Astrocyte (in vitro differentiated cells and primary cell): ENCODE data around the gene PKP3. TPM values are rescaled to one million over a fixed set of nuclear protein-coding genes. Genes with fewer than 3 reads are reported as not detected.

Source experiments
- DNase-seq: peaks from one replicate; pipeline ENCODE4 v3.0.0-alpha.2; 2010; ENCODE audit warnings: low read depth
- FAIRE-seq: peaks from 2 replicates; lab custom pipeline; 2011; peaks lifted over from hg19 to GRCh38; lab: Jason Lieb, UNC
- H2AFZ ChIP-seq: 2 replicates; pipeline ENCODE4 v1.6.0; 2012; ENCODE audit warnings: low read depth, low read length, inconsistent platforms
- H3K27ac ChIP-seq: 2 replicates; pipeline ENCODE4 v1.5.1; 2011; ENCODE audit warnings: low read depth, low read length, inconsistent platforms
- H3K27me3 ChIP-seq: 2 replicates; pipeline ENCODE4 v1.6.0; 2011; ENCODE audit warnings: low read length, inconsistent platforms; ENCODE audit not compliant: insufficient read depth
- H3K36me3 ChIP-seq: 2 replicates; pipeline ENCODE4 v1.5.1; 2011; ENCODE audit warnings: low read length, inconsistent platforms; ENCODE audit not compliant: insufficient read depth
- H3K4me1 ChIP-seq: 2 replicates; pipeline ENCODE4 v1.5.1; 2011; ENCODE audit warnings: low read length, inconsistent platforms; ENCODE audit not compliant: insufficient read depth
- H3K4me2 ChIP-seq: 2 replicates; pipeline ENCODE4 v1.6.0; 2012; ENCODE audit warnings: low read length, inconsistent platforms
- H3K4me3 ChIP-seq: 2 replicates; pipeline ENCODE4 v1.5.1; 2011; ENCODE audit warnings: low read depth, mild to moderate bottlenecking, low read length, inconsistent platforms; ENCODE audit not compliant: insufficient read depth
- H3K79me2 ChIP-seq: 2 replicates; pipeline ENCODE4 v1.6.0; 2012; ENCODE audit warnings: mild to moderate bottlenecking, low read length, inconsistent platforms; ENCODE audit not compliant: insufficient read depth
- H3K9ac ChIP-seq: 2 replicates; pipeline ENCODE4 v1.6.0; 2012; ENCODE audit warnings: mild to moderate bottlenecking, low read length, inconsistent platforms
- H3K9me3 ChIP-seq: 2 replicates; pipeline ENCODE4 v1.5.1; 2012; ENCODE audit warnings: low read depth, mild to moderate bottlenecking, low read length, inconsistent platforms; ENCODE audit not compliant: insufficient read depth
- H4K20me1 ChIP-seq: 2 replicates; pipeline ENCODE4 v1.6.0; 2012; ENCODE audit warnings: low read length, inconsistent platforms; ENCODE audit not compliant: insufficient read depth
- H3K27ac Mint-ChIP-seq: one replicate; pipeline ENCODE4 v1.8.0; 2021; ENCODE audit warnings: mild to moderate bottlenecking, mixed read lengths; ENCODE audit not compliant: unreplicated experiment
- H3K27me3 Mint-ChIP-seq: one replicate; pipeline ENCODE4 v1.8.0; 2021; ENCODE audit warnings: low read depth, mixed read lengths; ENCODE audit not compliant: unreplicated experiment
- H3K36me3 Mint-ChIP-seq: one replicate; pipeline ENCODE4 v1.8.0; 2021; ENCODE audit warnings: low read depth, mixed read lengths; ENCODE audit not compliant: unreplicated experiment
- H3K4me1 Mint-ChIP-seq: one replicate; pipeline ENCODE4 v1.8.0; 2021; ENCODE audit warnings: low read depth, mixed read lengths; ENCODE audit not compliant: unreplicated experiment
- H3K4me3 Mint-ChIP-seq: one replicate; pipeline ENCODE4 v1.8.0; 2021; ENCODE audit warnings: mild to moderate bottlenecking, moderate library complexity, mixed read lengths; ENCODE audit not compliant: unreplicated experiment
- H3K9me3 Mint-ChIP-seq: one replicate; pipeline ENCODE4 v1.8.0; 2021; ENCODE audit warnings: mild to moderate bottlenecking, mixed read lengths; ENCODE audit not compliant: unreplicated experiment
- CTCF ChIP-seq: IDR thresholded peaks from 2 replicates; pipeline ENCODE4 v1.5.1; 2011; ENCODE audit warnings: low read depth, mild to moderate bottlenecking, inconsistent platforms, low read length, moderate library complexity; ENCODE audit not compliant: insufficient read depth
- EZH2 ChIP-seq: IDR thresholded peaks from 2 replicates; pipeline ENCODE4 v1.6.1; 2012; ENCODE audit warnings: mild to moderate bottlenecking, low read length, inconsistent platforms; ENCODE audit not compliant: insufficient read depth
- total RNA-seq: library from RNA; stranded (reverse); gene quantifications from 2 replicates; pipeline ENCODE4 v1.2.1, GENCODE V29; 2021

Gene PKP3
- total RNA-seq, 1 donor from 2014 or later: 2.1 TPM

- Histone ChIP-seq H3K4me2 (no peak overlapping the region), H3K9me3 (peaks cover 13% of the 10 kb centered on the region), H3K4me1 (peaks cover 21% of the 10 kb centered on the region), H2AFZ (no peak overlapping the region), H3K9ac (no peak overlapping the region), H3K79me2 (no peaks in the 10 kb centered on the region), H3K27ac (no peak overlapping the region), H3K4me3 (no peak overlapping the region), H3K27me3 (no peaks in the 10 kb centered on the region), H4K20me1 (no peaks in the 10 kb centered on the region), H3K36me3 (no peaks in the 10 kb centered on the region)
- no peak for DNase-seq
- Mint-ChIP-seq H3K9me3 (peaks cover 17% of the 10 kb centered on the region), H3K27me3 (peaks cover 18% of the 10 kb centered on the region), H3K4me1 (no peaks in the 10 kb centered on the region), H3K4me3 (no peak overlapping the region), H3K36me3 (peaks cover 10% of the 10 kb centered on the region), H3K27ac (peak overlapping the region; percentile 72)
- TF ChIP-seq EZH2: no peak
- no peak for TF ChIP-seq CTCF
- FAIRE-seq: no peak
Observed at GRCh38 chr11:390175-390574, 3.8 kb upstream of the PKP3 start.

GRCh38 chr11:391117-392017, 2.6 kb upstream of the PKP3 start:
- Mint-ChIP-seq H3K4me3 (no peak overlapping the region), H3K27me3 (peaks cover 18% of the 10 kb centered on the region), H3K36me3 (peaks cover 10% of the 10 kb centered on the region), H3K4me1 (no peaks in the 10 kb centered on the region), H3K9me3 (peaks cover 17% of the 10 kb centered on the region), H3K27ac (no peak overlapping the region)
- H2AFZ ChIP-seq: no peak overlapping the region
- H3K4me2 ChIP-seq: no peak overlapping the region
- no peaks in the 10 kb centered on the region for H3K27me3 ChIP-seq
- no peaks in the 10 kb centered on the region for H3K36me3 ChIP-seq
- DNase-seq (no peak), FAIRE-seq (no peak)
- no peak overlapping the region for H3K4me3 ChIP-seq
- peaks cover 6% of the 10 kb centered on the region for H3K9me3 ChIP-seq
- no peak for TF ChIP-seq EZH2
- no peak for TF ChIP-seq CTCF
- no peaks in the 10 kb centered on the region for H3K79me2 ChIP-seq
- no peak overlapping the region for H3K9ac ChIP-seq
- H4K20me1 ChIP-seq: no peaks in the 10 kb centered on the region
- no peak overlapping the region for H3K27ac ChIP-seq
- peaks cover 22% of the 10 kb centered on the region for H3K4me1 ChIP-seq
